Fibroblast of the aortic adventitia (primary cell): ENCODE results near the gene LRMDA. TPM values are rescaled to one million over a fixed set of nuclear protein-coding genes. Genes with fewer than 3 reads are reported as not detected.

ENCODE experiments used
- DNase-seq: peaks from one replicate; pipeline ENCODE4 v3.0.0-alpha.2; 2010; ENCODE audit warnings: low read depth
- H3K4me3 ChIP-seq: 2 replicates; pipeline ENCODE4 v1.5.1; 2011; ENCODE audit warnings: low read depth, mild to moderate bottlenecking, control low read depth, low read length, moderate library complexity
- total RNA-seq: library from RNA; depleted of rRNA; stranded (reverse); fragments of >200 nt; gene quantifications from 2 replicates; pipeline ENCODE4 v1.2.3, GENCODE V29; 2012; ENCODE audit warnings: low replicate concordance
- TF ChIP-seq, protein P1 (sequence below): IDR thresholded peaks from 2 replicates; pipeline ENCODE4 v1.5.1; 2011; ENCODE audit warnings: mild to moderate bottlenecking, low read length, control low read depth, inconsistent platforms; ENCODE audit not compliant: insufficient read depth

Gene LRMDA
- total RNA-seq, 1 donor: 6.3 TPM

DNA sequence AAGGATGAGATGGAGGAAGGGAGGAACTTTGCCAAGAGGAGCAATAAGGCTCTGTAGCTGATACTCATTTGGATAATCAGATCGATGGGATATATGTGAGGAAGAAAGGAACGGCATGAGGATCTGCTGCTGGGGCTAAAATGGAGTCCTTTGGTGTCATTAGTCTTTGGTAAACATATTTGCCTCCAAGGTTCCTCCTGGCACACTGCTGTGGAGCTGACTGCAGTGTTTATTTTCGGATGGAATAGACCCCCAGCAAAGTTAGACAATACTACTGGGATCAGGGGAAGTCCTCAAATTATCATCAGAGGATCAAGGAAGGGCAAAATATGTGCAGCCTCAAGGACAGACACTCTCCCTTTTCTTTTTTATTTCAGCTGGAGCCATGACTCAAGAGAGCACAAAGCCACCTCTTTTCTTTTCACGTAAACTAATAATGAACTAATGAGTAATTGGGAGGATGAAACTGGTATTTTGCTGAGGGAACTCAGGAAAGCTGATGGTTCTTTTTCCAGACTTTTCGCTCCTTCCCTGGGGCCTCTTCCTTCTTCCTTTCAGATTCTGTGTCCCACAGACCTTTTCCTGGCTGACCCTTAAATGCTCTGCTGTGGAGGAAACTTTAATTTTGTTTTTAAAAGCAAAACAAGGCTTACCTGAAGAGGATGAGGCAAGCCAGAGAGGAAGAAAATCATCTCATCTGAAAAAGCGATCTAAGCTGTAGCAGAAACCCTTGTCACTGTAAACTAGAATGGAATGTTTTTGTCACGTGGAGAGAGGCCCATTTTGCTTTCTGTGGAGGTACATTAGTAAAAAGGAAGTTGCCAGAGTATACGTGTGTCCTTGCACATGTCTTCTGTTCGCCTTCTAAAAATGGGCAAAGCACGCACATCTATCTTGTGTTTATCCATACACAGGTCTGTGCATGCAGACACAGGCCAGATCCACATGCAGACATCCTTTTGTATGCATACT, 33.3 kb downstream of the LRMDA start:
- no peak overlapping the region for H3K4me3 ChIP-seq
- no peak for DNase-seq
- TF ChIP-seq, protein P1, sequence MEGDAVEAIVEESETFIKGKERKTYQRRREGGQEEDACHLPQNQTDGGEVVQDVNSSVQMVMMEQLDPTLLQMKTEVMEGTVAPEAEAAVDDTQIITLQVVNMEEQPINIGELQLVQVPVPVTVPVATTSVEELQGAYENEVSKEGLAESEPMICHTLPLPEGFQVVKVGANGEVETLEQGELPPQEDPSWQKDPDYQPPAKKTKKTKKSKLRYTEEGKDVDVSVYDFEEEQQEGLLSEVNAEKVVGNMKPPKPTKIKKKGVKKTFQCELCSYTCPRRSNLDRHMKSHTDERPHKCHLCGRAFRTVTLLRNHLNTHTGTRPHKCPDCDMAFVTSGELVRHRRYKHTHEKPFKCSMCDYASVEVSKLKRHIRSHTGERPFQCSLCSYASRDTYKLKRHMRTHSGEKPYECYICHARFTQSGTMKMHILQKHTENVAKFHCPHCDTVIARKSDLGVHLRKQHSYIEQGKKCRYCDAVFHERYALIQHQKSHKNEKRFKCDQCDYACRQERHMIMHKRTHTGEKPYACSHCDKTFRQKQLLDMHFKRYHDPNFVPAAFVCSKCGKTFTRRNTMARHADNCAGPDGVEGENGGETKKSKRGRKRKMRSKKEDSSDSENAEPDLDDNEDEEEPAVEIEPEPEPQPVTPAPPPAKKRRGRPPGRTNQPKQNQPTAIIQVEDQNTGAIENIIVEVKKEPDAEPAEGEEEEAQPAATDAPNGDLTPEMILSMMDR: no peak

DNA sequence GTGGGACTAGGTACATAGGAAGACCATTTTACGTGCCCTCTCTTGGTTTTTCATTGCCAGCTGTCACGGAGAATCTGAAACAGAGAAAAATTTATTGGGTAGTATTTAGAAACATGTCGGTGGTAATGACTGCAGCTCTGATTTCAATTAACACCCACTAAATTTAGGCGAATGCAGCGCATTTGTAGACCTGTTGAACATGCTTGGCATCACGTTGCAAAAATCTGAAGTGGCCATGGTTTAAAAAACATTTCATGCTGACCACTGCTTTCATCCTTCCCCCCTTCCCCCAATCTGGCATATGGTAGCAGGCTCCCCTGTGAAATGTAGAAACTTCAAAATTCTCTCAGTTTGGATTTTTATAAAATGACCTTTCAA, 34.0 kb downstream of the LRMDA start:
- H3K4me3 ChIP-seq: no peak overlapping the region
- TF ChIP-seq, protein P1: no peak
- DNase-seq: no peak

- DNase-seq: no peak
- H3K4me3 ChIP-seq: no peak overlapping the region
- TF ChIP-seq, protein P1: no peak
Measured at GRCh38 chr10:75466001-75466400, 34.6 kb downstream of the LRMDA start.

GRCh38 chr10:75466886-75467285, 35.5 kb downstream of the LRMDA start:
- DNase-seq: peak; percentile 22
- no peak overlapping the region for H3K4me3 ChIP-seq

DNA sequence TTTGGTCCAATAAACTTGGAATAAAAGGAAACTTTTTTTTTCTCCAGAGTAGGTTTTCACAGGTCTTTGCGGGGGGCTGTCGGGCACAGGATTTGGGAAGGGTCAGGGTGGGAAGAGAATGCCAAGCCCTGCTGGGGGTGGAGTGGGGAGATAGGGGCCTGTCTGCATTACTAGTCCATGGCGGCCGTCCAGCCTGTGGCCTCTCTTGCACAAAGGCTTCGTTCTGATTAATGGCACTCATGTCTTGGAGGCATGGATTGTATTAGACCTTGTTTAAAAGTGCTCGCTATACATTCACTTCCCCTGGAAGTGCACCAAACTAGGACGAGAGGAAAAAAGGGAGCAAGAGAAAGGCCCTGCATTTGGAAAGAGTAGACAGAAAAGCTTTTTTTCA, 37.2 kb downstream of the LRMDA start:
- no peak overlapping the region for H3K4me3 ChIP-seq
- TF ChIP-seq, protein P1: no peak

More at GRCh38 chr10:75466886-75467285, 35.5 kb downstream of the LRMDA start:
- TF ChIP-seq, protein P1: no peak

DNA sequence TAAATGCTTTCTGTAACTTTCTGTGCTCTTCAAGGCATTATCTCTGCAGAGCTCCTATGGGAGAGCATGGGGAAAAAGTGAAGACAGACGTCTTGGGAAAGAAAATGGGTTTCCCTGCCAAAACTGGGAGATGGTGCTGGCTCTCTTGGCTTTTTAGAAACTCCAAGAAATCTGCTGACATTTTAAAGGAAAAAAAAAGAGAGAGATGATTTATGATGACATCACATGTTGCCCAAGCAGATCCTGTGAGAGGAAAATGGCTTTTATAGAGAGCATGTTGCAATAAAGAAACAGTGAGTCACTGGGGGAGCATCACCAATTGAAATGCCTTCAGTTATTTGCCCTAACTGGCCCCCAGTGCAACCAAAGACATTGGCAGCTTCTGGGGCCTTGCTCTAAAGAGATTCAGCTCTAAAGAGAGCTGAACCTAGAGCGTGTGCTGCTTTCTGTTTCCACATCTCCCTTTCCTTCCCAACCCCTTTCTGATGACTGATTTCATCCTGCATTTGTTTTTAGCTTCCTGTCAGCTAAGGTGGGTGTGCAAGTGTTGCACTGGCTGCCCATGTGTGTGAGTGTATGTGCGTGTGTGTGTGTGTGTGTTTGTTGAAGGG, 37.7 kb downstream of the LRMDA start:
- TF ChIP-seq, protein P1: no peak
- H3K4me3 ChIP-seq: no peak overlapping the region
- DNase-seq: peak; percentile 100

More for the DNA sequence above, 37.2 kb downstream of the LRMDA start:
- no peak for DNase-seq
